ELF-1 (cell line): ENCODE data around the gene GLI1.
A peak's percentile ranks its signal among the peaks of the same experiment; 100 is the strongest.
"Not testable (repeated sequence)": the region's sequence is repeated elsewhere in the genome, so short reads cannot be mapped to it uniquely, and the experiment has no call there.

Experiments
- DNase-seq: peaks from one replicate; pipeline ENCODE4 v3.0.0-alpha.2; 2016; ENCODE audit warnings: low read depth, low spot score

GLI1 gene

DNA sequence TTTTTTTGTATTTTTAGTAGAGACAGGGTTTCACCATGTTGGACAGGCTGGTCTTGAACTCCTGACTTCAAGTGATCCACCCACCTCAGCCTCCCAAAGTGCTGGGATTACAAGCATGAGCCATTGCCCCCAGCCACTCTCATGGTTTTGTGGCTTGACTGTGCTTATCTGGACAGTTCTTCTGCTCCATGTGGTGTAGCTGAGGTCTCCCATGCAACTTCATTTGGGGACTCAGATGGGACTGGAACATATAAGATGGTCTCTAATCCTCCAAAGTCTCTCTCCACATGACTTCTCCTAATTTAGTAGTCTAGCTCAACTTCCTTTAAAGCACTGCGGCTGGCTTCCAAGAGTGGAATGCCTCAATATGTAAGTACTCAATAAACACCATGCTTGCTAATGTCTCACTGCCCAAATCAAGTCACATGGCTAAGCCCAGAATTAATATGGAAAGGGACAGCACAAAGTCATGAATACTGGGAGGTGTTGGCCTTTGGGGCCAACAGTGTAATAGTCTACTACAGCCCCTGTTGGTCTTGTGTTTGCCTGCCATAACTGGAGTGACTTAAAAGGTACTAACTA lies 17.6 kb upstream of the GLI1 start:
- no peak for DNase-seq

DNA sequence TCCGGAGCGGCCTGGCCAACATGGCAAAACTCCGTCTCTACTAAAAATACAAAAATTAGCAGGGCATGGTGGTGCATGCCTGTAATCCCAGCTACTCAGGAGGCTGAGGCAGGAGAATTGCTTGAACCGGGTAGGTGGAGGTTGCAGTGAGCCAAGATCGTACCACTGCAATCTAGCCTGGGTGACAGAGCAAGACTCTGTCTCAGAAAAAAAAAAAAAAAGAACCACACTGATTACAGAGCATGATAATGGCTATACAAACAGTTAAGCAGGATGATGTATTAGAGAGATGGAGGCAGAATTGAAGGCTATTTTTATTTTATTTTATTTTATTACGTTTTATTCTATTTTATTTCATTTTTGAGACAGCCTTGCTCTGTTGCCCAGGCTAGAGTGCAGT lies 15.2 kb upstream of the GLI1 start:
- DNase-seq = not testable (repeated sequence)

DNA sequence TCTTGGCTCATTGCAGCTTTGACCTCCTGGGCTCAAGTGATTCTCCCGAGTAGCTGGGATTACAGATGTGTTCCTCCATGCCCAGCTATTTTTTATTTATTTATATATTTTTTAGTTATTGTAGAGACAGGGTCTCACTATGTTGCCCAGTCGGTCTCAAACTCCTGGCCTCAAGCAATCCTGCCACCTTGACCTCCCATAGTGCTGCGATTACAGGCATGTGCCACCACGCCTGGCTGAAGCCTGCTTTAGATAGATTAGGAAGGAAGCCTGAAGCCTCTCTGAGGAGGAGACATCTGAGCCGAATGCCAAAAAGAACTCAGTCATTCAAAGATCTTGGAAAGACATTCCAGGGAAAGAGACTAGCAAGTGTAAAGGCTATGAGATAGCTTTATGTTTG lies 14.8 kb upstream of the GLI1 start:
- DNase-seq = no peak

DNA sequence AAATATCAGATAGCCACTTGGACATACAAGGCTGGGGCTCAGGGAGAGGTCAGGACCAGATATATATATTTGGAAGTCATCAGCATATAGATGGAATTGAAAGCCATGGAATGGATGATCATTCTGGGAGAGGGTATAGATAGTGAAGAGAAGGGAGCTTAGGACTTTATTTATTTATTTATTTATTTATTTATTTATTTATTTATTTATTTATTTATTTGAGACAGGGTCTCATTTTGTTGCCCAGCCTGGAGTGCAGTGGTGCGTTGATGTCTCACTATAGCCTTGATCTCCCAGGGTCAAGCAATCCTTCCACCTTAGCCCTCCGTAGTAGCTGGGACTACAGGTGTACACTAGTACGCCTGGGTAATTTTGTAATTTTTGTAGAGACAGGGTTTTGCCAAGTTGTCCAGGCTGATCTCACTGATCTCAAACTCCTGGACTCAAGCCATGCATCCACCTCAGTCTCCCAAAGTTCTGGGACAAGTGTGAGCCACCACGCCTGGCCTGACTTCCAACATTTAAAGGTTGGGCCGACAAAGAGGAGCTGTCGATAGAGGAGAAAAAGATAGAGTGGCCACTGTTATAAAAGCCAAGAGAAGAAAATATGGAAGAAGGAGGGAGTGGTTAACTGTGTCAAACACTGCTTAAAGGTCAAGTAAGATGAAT lies 13.2 kb upstream of the GLI1 start:
- no peak for DNase-seq

DNA sequence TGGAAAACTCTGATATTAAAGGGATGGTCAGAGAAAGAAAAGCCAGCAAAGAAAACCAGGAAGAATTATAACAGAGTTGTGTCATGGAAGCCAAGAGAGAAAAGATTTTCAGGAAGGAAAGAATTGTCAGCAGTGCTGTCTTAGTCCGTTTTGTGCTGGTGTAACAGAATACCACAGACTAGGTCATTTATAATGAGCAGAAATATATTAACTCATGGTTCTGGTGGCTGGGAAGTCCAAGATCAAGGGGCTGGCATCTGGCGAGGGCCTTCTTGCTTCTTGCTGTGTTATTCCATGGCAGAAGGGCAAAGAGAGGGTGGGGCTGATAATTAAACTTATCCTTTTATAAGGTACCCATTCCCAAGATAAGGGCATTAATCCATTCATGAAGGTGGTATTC lies 10.9 kb upstream of the GLI1 start:
- no peak for DNase-seq

DNA sequence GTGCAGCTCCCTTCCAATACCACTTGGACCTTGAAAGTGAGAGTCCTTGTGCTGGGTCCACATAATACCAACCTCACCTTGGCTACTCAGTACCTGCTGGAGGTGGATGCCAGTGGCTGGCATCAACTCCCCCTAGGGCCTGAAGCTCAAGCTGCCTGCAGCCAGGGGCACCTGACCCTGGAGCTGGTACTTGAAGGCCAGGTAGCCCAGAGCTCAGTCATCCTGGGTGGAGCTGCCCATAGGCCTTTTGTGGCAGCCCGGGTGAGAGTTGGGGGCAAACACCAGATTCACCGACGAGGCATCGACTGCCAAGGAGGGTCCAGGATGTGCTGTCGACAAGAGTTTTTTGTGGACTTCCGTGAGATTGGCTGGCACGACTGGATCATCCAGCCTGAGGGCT lies 10.2 kb upstream of the GLI1 start:
- no peak for DNase-seq

DNA sequence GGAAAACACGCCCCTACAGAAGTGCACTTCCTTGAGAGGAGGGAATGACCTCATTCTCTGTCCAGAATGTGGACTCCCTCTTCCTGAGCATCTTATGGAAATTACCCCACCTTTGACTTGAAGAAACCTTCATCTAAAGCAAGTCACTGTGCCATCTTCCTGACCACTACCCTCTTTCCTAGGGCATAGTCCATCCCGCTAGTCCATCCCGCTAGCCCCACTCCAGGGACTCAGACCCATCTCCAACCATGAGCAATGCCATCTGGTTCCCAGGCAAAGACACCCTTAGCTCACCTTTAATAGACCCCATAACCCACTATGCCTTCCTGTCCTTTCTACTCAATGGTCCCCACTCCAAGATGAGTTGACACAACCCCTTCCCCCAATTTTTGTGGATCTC lies 9.5 kb upstream of the GLI1 start:
- no peak for DNase-seq

DNA sequence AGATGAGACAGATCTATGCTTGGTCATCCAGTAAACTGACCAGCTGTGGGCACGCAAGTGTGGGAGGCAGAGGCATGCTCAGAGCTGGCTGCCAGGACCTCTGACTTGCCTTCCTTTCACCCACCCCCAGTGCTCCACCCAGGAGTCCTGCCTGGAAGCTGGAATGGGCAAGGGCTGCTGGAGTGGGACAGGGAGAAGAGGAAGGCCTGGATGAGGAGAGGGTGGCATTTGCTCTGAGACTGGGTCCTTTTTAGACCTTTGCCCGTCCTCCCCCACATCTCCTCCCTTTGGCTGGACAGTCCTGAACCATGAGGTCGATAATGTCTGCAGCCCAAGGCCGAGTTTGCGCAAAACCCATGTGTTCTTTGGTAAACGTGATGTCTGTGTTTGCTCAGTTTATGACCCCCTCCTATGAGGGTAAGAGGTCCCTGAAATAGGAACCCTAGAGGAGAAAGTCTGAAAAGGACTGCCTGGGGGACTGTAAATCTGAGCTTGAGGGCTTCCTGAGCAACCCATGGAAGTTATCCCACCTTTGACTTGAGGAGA lies 8.3 kb upstream of the GLI1 start:
- no peak for DNase-seq

DNA sequence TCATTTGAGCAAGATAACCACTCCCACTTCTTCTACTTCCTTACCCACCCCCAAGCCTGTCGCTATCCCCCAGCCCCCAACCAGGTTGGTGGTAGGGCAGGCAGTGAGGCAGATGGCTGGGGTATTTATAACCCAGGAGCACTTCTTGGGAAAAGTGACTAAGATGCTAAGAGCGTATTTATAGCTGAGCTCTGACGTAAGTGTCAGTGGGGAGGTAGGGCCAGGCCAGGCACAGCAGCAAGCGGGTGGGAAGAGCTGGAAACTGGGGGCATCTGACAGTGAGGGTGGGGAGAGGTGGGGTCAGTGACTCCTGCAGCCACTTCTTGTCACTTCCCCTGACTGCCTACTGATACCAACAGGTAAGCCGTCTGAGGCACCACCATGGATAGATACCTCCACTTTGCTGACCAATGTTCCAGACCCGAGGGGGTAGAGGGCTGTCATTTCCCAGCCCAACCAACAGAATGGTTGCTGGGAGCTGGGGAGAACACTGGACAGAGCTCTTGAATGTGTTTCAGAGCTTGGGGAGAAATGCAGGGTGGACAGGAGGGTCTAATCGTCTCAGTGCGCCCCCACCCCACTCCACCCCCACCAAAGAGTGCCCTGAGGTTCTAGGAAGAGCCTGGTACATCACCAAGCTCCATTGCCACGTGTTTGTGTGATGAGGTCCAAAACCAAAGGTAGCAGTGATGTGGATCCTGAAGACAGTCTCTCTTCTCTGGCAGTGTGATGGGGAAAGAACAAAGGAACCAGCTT lies 7.2 kb upstream of the GLI1 start:
- DNase-seq = peak; percentile 63

DNA sequence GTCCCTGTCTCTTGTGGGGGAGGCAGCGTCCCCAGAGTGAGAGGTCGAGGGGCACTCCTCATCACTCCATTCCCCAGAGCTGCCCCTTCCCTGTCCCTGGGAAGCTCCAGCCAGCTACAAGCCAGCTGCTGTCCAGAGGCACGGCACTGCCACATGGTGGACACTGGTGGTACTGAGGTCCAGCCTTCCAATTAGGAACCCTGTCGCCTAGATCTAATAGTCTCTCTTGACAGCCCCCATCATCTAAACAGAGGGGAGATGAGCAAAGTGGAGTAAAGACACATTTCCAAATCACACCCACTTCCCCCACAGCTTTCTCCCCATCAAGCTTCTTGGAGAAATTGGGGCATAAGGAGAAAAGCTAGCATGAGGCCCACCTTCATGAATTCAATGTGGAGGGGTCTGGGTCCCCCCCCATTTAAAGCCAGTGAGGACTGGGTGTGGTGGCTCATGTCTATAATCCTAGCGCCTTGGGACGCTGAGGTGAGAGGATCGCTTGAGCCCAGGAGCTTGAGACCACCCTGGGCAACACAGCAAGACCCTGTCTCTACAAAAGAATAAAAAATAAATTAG lies 6.6 kb upstream of the GLI1 start:
- peak; percentile 86 for DNase-seq

DNA sequence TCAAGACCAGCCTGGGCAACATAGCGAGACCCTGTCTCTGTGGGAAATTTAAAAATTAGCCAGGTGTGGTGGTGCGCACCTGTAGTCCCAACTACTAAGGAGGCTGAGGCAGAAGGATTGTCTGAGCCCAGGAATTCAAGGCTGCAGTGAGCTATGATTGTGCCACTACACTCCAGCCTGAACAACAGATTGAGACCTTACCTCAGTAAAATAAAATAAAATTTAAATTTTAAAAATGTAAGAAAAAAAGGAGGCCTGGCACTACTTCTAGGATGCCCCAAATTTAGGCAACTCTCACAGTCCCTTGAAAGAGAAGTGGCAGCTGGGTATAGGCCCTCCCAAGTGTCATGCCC lies 5.4 kb upstream of the GLI1 start:
- no peak for DNase-seq

DNA sequence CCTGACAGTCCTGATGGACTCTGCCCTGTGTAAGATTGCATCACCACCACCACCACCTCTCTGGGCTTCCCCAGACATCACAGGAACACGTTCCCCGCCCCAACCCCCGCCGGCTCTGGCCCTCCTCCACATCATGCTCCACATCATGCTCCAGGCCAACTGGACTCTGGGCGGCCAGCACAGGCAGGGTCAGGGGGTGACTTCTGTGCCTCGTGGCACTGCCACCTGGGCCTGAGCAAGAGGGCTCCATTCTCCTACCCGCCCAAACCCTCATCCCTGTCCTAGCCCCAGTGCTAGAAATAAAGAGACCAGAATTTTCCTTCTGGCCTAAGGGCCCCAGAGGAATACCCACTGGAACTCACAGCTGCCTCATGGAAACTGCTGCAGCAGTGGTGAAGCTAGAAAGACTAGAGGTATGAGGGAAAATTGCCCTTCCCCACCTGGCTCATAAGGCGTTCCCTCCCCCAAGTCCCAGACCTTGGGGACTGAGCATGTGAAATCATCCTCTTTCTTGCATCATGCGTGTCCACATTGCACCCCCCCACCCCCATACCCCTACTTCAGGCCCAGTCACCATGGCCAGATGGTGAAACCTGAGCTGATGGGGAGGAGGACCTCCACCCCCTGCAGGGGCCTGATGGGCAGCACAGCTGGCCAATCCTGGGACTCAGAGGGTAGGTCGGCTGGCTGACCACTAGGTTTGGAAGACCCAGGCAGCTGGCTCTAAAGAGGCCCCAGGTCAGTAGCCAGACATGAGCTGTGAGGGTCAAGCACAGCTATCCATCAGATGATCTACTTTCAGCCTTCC lies 4.8 kb upstream of the GLI1 start, which contains the start of gene INHBE:
TSS of gene INHBE (plus strand) at position 742 of the 808 bp plus-strand sequence. CDS start 230 bp downstream, outside the sequence.
- DNase-seq = peak; percentile 79

DNA sequence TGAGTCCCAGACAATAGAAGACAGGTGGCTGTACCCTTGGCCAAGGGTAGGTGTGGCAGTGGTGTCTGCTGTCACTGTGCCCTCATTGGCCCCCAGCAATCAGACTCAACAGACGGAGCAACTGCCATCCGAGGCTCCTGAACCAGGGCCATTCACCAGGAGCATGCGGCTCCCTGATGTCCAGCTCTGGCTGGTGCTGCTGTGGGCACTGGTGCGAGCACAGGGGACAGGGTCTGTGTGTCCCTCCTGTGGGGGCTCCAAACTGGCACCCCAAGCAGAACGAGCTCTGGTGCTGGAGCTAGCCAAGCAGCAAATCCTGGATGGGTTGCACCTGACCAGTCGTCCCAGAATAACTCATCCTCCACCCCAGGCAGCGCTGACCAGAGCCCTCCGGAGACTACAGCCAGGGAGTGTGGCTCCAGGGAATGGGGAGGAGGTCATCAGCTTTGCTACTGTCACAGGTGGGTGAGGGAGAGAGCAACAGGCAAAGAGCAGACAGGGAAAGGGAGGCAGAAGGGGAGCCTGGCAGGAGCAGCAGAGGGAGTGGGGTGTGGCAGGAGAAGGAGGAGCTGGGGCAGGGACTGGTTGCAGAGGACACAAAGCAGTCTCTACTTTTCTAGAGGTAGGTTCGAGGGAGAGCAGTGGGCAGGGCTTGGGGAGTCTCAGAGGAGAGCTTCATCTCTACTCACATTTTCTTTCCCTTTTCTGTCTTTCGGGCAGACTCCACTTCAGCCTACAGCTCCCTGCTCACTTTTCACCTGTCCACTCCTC lies 4.0 kb upstream of the GLI1 start:
- DNase-seq = no peak

DNA sequence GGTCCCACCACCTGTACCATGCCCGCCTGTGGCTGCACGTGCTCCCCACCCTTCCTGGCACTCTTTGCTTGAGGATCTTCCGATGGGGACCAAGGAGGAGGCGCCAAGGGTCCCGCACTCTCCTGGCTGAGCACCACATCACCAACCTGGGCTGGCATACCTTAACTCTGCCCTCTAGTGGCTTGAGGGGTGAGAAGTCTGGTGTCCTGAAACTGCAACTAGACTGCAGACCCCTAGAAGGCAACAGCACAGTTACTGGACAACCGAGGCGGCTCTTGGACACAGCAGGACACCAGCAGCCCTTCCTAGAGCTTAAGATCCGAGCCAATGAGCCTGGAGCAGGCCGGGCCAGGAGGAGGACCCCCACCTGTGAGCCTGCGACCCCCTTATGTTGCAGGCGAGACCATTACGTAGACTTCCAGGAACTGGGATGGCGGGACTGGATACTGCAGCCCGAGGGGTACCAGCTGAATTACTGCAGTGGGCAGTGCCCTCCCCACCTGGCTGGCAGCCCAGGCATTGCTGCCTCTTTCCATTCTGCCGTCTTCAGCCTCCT lies 3.4 kb upstream of the GLI1 start:
- peak; percentile 89 for DNase-seq

DNA sequence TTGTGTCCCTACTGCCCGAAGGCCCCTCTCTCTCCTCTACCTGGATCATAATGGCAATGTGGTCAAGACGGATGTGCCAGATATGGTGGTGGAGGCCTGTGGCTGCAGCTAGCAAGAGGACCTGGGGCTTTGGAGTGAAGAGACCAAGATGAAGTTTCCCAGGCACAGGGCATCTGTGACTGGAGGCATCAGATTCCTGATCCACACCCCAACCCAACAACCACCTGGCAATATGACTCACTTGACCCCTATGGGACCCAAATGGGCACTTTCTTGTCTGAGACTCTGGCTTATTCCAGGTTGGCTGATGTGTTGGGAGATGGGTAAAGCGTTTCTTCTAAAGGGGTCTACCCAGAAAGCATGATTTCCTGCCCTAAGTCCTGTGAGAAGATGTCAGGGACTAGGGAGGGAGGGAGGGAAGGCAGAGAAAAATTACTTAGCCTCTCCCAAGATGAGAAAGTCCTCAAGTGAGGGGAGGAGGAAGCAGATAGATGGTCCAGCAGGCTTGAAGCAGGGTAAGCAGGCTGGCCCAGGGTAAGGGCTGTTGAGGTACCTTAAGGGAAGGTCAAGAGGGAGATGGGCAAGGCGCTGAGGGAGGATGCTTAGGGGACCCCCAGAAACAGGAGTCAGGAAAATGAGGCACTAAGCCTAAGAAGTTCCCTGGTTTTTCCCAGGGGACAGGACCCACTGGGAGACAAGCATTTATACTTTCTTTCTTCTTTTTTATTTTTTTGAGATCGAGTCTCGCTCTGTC lies 2.7 kb upstream of the GLI1 start:
- DNase-seq = no peak

DNA sequence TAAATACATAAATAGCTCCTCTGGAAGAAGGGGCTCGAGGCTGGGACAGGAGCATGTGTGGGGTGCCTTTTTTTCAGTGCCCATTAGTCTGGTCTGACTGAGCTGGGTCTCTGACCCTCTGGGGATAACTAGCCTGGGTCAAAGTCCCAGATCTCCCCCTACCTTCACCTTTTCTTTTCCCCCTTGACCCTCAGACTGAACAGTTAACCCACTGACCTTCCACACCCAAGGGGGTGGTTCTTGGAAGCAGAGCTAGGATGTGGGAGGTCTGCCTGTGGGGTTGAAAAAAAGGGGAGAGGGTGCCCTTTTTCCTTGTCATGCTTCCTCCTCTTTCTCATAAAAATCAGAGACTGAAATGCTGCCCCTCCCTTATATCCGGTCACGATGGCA lies 925 bp upstream of the GLI1 start:
- DNase-seq = no peak

DNA sequence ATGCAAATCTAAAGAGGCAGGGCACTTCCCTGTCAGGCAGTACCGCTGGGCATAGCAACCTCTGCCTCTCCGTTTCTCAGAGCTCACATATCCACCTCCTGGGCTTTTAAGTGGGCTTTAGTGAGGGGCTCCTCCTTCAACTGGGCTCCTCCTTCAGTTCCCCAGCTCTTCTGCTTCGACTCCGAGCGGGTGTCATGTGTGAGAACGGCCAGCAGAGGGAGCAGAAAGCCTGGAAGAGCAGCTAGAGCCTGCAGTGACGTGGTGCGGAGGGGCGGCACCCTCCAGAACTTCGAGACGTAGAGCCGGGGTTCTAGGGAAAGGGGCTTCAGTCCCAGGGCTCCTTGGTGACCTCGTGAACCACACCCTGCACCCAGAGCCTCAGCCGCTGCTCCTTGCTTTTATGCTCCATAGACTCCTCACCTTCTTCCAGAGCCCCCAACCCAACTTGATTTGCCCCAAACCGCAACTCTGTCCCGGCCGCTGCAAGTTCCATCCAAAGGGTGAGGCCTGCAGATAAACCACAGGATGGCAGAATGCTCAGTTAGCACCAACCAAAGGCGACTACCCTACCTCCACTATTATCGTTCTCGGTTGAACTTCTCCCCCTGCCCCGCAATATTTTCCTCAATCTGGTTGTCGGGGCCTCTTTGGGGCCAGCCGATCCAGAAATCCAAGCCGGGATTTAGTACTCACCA lies 383 bp upstream of the GLI1 start:
- peak; percentile 98 for DNase-seq

DNA sequence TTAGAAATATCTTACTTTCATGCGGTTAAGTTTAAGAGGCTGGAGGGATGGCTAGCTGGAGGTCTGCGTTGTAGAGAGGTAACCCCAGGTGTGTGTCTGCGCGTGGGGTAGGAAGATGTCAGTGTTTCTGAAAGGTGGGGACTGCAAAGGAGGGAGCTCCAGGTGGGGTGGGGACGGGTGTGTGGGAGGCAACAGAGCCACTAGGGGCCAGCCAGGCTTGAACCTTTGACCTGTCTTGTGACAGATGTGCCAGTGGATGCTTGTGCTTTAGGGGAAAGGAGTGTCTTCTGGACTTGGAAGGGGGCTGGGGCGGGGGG lies 841 bp downstream of the GLI1 start:
- DNase-seq = no peak

DNA sequence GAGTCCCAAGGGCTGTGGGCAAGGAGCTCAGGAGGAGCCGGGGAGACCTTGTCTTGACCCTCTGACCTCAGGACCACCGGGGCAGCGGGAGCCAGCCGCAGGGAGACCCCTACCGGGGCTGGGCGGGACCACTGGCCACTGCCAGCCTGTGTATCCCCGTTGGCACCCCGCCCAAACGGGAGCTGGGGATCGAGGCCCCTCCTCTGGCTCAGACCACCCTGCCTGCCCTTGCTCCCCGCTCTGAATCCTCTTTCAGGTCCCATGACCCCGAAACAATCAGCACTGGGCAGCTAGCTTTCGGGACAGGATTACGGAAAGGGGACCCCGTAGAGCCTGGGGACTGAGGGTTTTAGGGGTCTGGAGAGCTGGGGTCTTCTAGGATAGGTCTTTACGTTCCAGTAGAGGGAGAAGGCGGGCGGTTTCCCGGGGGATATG lies 1.3 kb downstream of the GLI1 start:
- DNase-seq = peak; percentile 77
